Measurements from ENCODE around the gene STC2. TPM values are rescaled to one million over a fixed set of nuclear protein-coding genes. Genes with fewer than 3 reads are reported as not detected.

Gene STC2
- total RNA-seq, 2 donors from 2014 or later = 44.5 to 59.3 TPM

DNA sequence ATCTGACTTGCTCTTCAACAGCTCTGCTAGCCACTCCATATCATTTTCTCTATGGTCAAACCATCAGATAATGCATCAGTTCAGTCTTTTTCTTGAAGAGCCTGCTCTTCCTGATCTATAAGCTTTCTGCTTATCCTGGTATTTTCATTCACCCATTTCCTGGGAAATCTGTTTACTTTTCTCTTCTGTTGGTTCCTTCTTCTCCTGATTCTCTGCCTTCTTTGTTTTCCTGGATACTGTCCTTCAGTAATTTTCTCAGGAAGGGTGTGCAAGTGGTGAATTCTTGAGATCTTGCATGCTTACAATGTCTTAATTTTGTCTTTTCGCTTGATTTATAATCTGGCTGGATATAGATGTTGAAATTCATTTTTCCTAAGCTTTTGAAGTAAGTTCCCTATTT is 53.4 kb downstream of the STC2 start:
- no peak overlapping the region for H3K4me3 Mint-ChIP-seq
- peaks cover 27% of the 10 kb centered on the region for H3K27me3 Mint-ChIP-seq (ENCODE audit: low read depth)
- DNase-seq (no peak), ATAC-seq (replicated peaks in 1 of 2) (no peak)
- H3K27ac Mint-ChIP-seq = no peak overlapping the region
- H3K4me1 Mint-ChIP-seq (ENCODE audit: low read depth) = no peaks in the 10 kb centered on the region
- no peaks in the 10 kb centered on the region for H3K9me3 Mint-ChIP-seq
- no peaks in the 10 kb centered on the region for H3K36me3 Mint-ChIP-seq (ENCODE audit: insufficient read depth in 2 of 2)

GRCh38 chr5:173271419-173271818 is 56.8 kb downstream of the STC2 start:
- DNase-seq (no peak), ATAC-seq (replicated peaks in 1 of 2) (no peak)
- H3K4me3 Mint-ChIP-seq = no peak overlapping the region
- no peaks in the 10 kb centered on the region for H3K36me3 Mint-ChIP-seq (ENCODE audit: insufficient read depth in 2 of 2)
- H3K27me3 Mint-ChIP-seq (ENCODE audit: low read depth) = peaks cover 25% of the 10 kb centered on the region
- H3K27ac Mint-ChIP-seq = no peak overlapping the region
- no peaks in the 10 kb centered on the region for H3K9me3 Mint-ChIP-seq
- H3K4me1 Mint-ChIP-seq (ENCODE audit: low read depth) = no peaks in the 10 kb centered on the region

GRCh38 chr5:173268750-173269432 is 59.3 kb downstream of the STC2 start:
- Mint-ChIP-seq H3K27me3 (ENCODE audit: low read depth) (peaks cover 28% of the 10 kb centered on the region), H3K9me3 (no peaks in the 10 kb centered on the region), H3K27ac (no peak overlapping the region), H3K4me1 (ENCODE audit: low read depth) (no peaks in the 10 kb centered on the region), H3K4me3 (no peak overlapping the region), H3K36me3 (ENCODE audit: insufficient read depth in 2 of 2) (no peaks in the 10 kb centered on the region)
- ATAC-seq (replicated peaks in 1 of 2) (no peak), DNase-seq (no peak)

DNA sequence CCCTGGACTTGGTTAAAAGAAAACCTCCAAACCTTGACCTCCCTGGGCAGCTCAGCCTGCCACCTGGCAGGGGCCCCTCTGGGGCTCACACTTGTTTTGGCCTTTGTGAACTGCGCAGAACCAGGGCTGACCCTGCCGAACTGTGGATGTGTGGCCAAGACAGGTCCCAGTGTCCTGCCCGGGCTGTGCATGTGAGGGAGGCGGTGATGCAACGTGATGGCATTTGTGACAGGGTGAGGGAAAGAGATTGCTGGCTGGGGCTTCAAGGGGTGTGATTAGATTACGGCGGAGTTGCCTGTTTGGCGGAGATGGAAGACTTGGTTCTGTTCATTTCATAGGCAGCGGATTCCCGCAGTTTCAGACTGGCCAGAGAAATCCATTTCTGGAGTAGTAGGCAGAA is 62.8 kb downstream of the STC2 start:
- no peak for DNase-seq
- Mint-ChIP-seq H3K4me1 (ENCODE audit: low read depth) (no peaks in the 10 kb centered on the region), H3K27ac (no peak overlapping the region), H3K36me3 (ENCODE audit: insufficient read depth in 2 of 2) (no peaks in the 10 kb centered on the region), H3K9me3 (no peaks in the 10 kb centered on the region), H3K27me3 (ENCODE audit: low read depth) (peaks cover 36% of the 10 kb centered on the region), H3K4me3 (no peak overlapping the region)
- ATAC-seq (replicated peaks in 1 of 2) = no peak

Other genes with a start within 250 kb of the STC2 start
- 10 to 100 TPM; 23.2 to 25.6 TPM for gene BNIP1, start 183.9 kb downstream of the STC2 start, total RNA-seq
- gene NKX2-5, start 93.2 kb downstream of the STC2 start, total RNA-seq = under 1 TPM in 1 of 2 donors, not detected in 1; 0.26 TPM